ENCODE measurements around the gene ZNF821. TPM values are rescaled to one million over a fixed set of nuclear protein-coding genes. Genes with fewer than 3 reads are reported as not detected.

ZNF821 gene
- total RNA-seq, 2 experiments from 2014 or later = 5.7 to 8.0 TPM

Other genes with a start within 250 kb of the ZNF821 start
- gene PHLPP2, start 159.5 kb downstream of the ZNF821 start, total RNA-seq = 1 to 10 TPM; 7.2 to 7.4 TPM
- 10 to 100 TPM; 86.3 to 93.2 TPM for gene AP1G1, start 75.3 kb downstream of the ZNF821 start, total RNA-seq
- gene ATXN1L, start 38.2 kb downstream of the ZNF821 start, total RNA-seq = 10 to 100 TPM; 27.8 to 28.3 TPM
- 100 to 1,000 TPM; 228 to 248 TPM for gene IST1, start 11.3 kb upstream of the ZNF821 start, total RNA-seq
- under 1 TPM; 0.60 to 0.97 TPM for gene PKD1L3, start 116.2 kb upstream of the ZNF821 start, total RNA-seq
- gene DHODH, start 124.6 kb upstream of the ZNF821 start, total RNA-seq = 10 to 100 TPM; 13.2 to 14.5 TPM
- not detected for gene HP, start 170.3 kb upstream of the ZNF821 start, total RNA-seq
- not detected for gene HPR, start 179.0 kb upstream of the ZNF821 start, total RNA-seq
- gene TXNL4B, start 209.4 kb upstream of the ZNF821 start, total RNA-seq = 10 to 100 TPM; 14.5 to 15.2 TPM
- 10 to 100 TPM; 86.9 to 95.5 TPM for gene DHX38, start 209.7 kb upstream of the ZNF821 start, total RNA-seq